Endothelial cell of umbilical vein (primary cell): ENCODE results near the gene CLASRP. TPM values are rescaled to one million over a fixed set of nuclear protein-coding genes. Genes with fewer than 3 reads are reported as not detected.

Source experiments
- BruUV-seq: library from RNA; stranded (reverse); fragments of 400-500 nt; replicated peaks from 2 replicates; lab custom pipeline; 2021; lab: Mats Ljungman, UMichigan
- CTCF ChIA-PET: fragments of 300-600, 350-600 bp; sonication (Branson Sonifier 250); formaldehyde crosslinking; loops from one replicate; lab custom pipeline; 2021; ENCODE audit warnings: antibody characterized with exemption, inconsistent platforms; lab: Charles Lee
- POLR2A ChIA-PET: fragments of 300-600, 350-600 bp; sonication (Branson Sonifier 250); formaldehyde crosslinking; loops from one replicate; lab custom pipeline; 2021; ENCODE audit warnings: antibody characterized with exemption, inconsistent platforms; lab: Charles Lee
- DNase-seq: peaks from one replicate; pipeline ENCODE4 v3.0.0-alpha.2; 2011; ENCODE audit warnings: low read depth, low spot score
- FAIRE-seq: peaks from 2 replicates; lab custom pipeline; 2011; peaks lifted over from hg19 to GRCh38; lab: Jason Lieb, UNC
- H2AFZ ChIP-seq: 2 replicates; pipeline ENCODE4 v1.6.0; 2012; ENCODE audit warnings: low read depth, low read length, control low read depth, inconsistent platforms
- H3K27ac ChIP-seq: 2 replicates; pipeline ENCODE4 v1.5.1; 2011; ENCODE audit warnings: low read depth, mild to moderate bottlenecking, control low read depth, low read length, moderate library complexity; ENCODE audit not compliant: insufficient read depth
- H3K27me3 ChIP-seq, 2 experiments: 2 replicates each; pipeline versions ENCODE4 v1.6.0 to v1.6.1; 2011; ENCODE audit warnings: low read length in 2 of 2, mixed read lengths in 1 of 2; ENCODE audit not compliant: control insufficient read depth in 2 of 2, insufficient read depth in 2 of 2
- H3K36me3 ChIP-seq, 2 experiments: 2 replicates in 1 of 2; 3 replicates in 1 of 2; pipeline ENCODE4 v1.5.1; 2011; ENCODE audit warnings: low read length in 2 of 2, mild to moderate bottlenecking in 1 of 2, moderate library complexity in 1 of 2; ENCODE audit not compliant: control insufficient read depth in 2 of 2, insufficient read depth in 2 of 2; ENCODE audit errors: extremely low read depth in 1 of 2
- H3K4me1 ChIP-seq: 3 replicates; pipeline ENCODE4 v1.5.1; 2011; ENCODE audit warnings: mild to moderate bottlenecking, low read length; ENCODE audit not compliant: control insufficient read depth, insufficient read depth; ENCODE audit errors: extremely low read depth
- H3K4me2 ChIP-seq: 2 replicates; pipeline ENCODE4 v1.6.1; 2011; ENCODE audit warnings: low read length, control low read depth, mixed read lengths; ENCODE audit not compliant: insufficient read depth
- H3K4me3 ChIP-seq, 3 experiments: fragments of 200-600 bp in 1 of 3; sonication (generic), shearing (Covaris generic) in 1 of 3; replicated peaks in 1 of 3; 2 replicates each; pipeline ENCODE4 v1.5.1; 2011 to 2016; ENCODE audit warnings: control low read depth in 3 of 3, low read length in 3 of 3, mild to moderate bottlenecking in 2 of 3, inconsistent platforms in 1 of 3, low read depth in 1 of 3, moderate library complexity in 1 of 3; ENCODE audit not compliant: insufficient read depth in 1 of 3
- H3K79me2 ChIP-seq: 2 replicates; pipeline ENCODE4 v1.6.0; 2012; ENCODE audit warnings: low read length, inconsistent platforms; ENCODE audit not compliant: control insufficient read depth, insufficient read depth
- H3K9ac ChIP-seq: replicated peaks from 2 replicates; pipeline ENCODE3; 2011; ENCODE audit warnings: low read length, control low read depth; ENCODE audit not compliant: insufficient read depth; ENCODE audit errors: extremely low read depth
- H3K9me1 ChIP-seq: replicated peaks from 3 replicates; pipeline ENCODE4 v1.6.0; 2011; ENCODE audit warnings: mild to moderate bottlenecking, low read length; ENCODE audit not compliant: control insufficient read depth, insufficient read depth; ENCODE audit errors: extremely low read depth
- H3K9me3 ChIP-seq: replicated peaks from 2 replicates; pipeline ENCODE4 v1.5.1; 2012; ENCODE audit warnings: low read length, inconsistent platforms; ENCODE audit not compliant: control insufficient read depth, insufficient read depth
- H4K20me1 ChIP-seq: replicated peaks from 2 replicates; pipeline ENCODE3; 2011; ENCODE audit warnings: mild to moderate bottlenecking, low read length; ENCODE audit not compliant: control insufficient read depth, insufficient read depth; ENCODE audit errors: extremely low read depth
- CTCF ChIP-seq, 2 donors: IDR thresholded peaks; 1 replicate in 1 of 2; 2 replicates in 1 of 2; pipeline ENCODE4 v1.5.1; 2011; ENCODE audit warnings: low read length in 2 of 2, mild to moderate bottlenecking in 2 of 2, moderate library complexity in 2 of 2, control low read depth in 1 of 2, inconsistent platforms in 1 of 2, low read depth in 1 of 2; ENCODE audit not compliant: insufficient read depth in 1 of 2; ENCODE audit errors: extremely low read depth in 1 of 2
- EZH2 ChIP-seq: IDR thresholded peaks from 2 replicates; pipeline ENCODE4 v1.6.1; 2012; ENCODE audit warnings: borderline replicate concordance, low read depth, mild to moderate bottlenecking, moderate library complexity, low read length, inconsistent platforms; ENCODE audit not compliant: severe bottlenecking
- FOS ChIP-seq: IDR thresholded peaks from 2 replicates; pipeline ENCODE4 v1.6.1; 2011; ENCODE audit warnings: mild to moderate bottlenecking, low read length, moderate library complexity, borderline replicate concordance; ENCODE audit not compliant: insufficient read depth
- GATA2 ChIP-seq: IDR thresholded peaks from 2 replicates; pipeline ENCODE4 v1.7.0; 2011; ENCODE audit warnings: low read depth, mild to moderate bottlenecking, moderate library complexity, mixed read lengths, low read length; ENCODE audit not compliant: insufficient read length, insufficient read depth
- JUN ChIP-seq: IDR thresholded peaks from 2 replicates; pipeline ENCODE4 v1.6.1; 2011; ENCODE audit warnings: borderline replicate concordance, low read depth; ENCODE audit not compliant: insufficient read length, insufficient read depth
- MAX ChIP-seq: IDR thresholded peaks from 2 replicates; pipeline ENCODE4 v1.6.1; 2011; ENCODE audit not compliant: insufficient read depth, insufficient read length
- MYC ChIP-seq: IDR thresholded peaks from one replicate; pipeline ENCODE4 v1.6.1; 2011; ENCODE audit warnings: mild to moderate bottlenecking, low read depth, low read length
- POLR2A ChIP-seq: IDR thresholded peaks from 2 replicates; pipeline ENCODE4 v1.6.1; 2012; ENCODE audit warnings: low read depth, mild to moderate bottlenecking, control low read depth, low read length
- POLR2AphosphoS5 ChIP-seq: IDR thresholded peaks from 2 replicates; pipeline ENCODE4 v1.6.1; 2012; ENCODE audit warnings: low read depth, mild to moderate bottlenecking, control low read depth, low read length, moderate library complexity; ENCODE audit not compliant: insufficient read depth
- dilution Hi-C: fragments of 300-500 bp; cut with MboI; formaldehyde crosslinking; loops from one replicate; pipeline ENCODE4 v1.15.0; 2019; ENCODE audit warnings: low sequenced_read_pairs; ENCODE audit not compliant: extremely low pct_ligation_motif_present
- intact Hi-C: fragments of 100-400 bp; cut with micrococcal nuclease; formaldehyde crosslinking; loops from one replicate; pipeline ENCODE4 v1.10.0; 2022
- polyA plus RNA-seq, 4 experiments: library from polyadenylated mRNA; depleted of rRNA in 3 of 4; stranded (reverse) in 3 of 4; unstranded in 1 of 4; fragments of >200 nt; gene quantifications; 2 replicates each; pipeline versions ENCODE4 v1.2.1 to v1.2.3, GENCODE V29; 2011 to 2012; ENCODE audit warnings: missing spikeins in 1 of 4
- total RNA-seq: library from RNA; stranded (reverse); gene quantifications from 2 replicates; pipeline ENCODE4 v1.2.3, GENCODE V29; 2021

The CLASRP gene
- total and polyA plus RNA-seq, 2 donors (not counting 3 experiments of a cell fraction or from before 2014, with no cell fraction given): 40.7 to 70.7 TPM

- ChIA-PET CTCF (interaction anchor here (2.2 to 3.4 kb wide), 2 partner anchors 49 to 69 kb away, joined by 9 to 31 read pairs; partner anchors contain the start of gene CLASRP), POLR2A (no interaction called here)
- Histone ChIP-seq H3K9me1 (no peaks in the 10 kb centered on the region), H3K4me2 (no peak overlapping the region), H3K79me2 (no peaks in the 10 kb centered on the region), H2AFZ (no peak overlapping the region), H3K4me1 (no peaks in the 10 kb centered on the region), H3K27ac (no peak overlapping the region), H3K36me3 (peaks cover under 1 to 50% of the 10 kb centered on the region in 2 experiments), H3K9me3 (no peaks in the 10 kb centered on the region), H3K9ac (no peak overlapping the region), H3K27me3 (no peaks in the 10 kb centered on the region), H4K20me1 (no peaks in the 10 kb centered on the region), H3K4me3 (no peak overlapping the region)
- dilution Hi-C loops: no loop called here
- DNase-seq (no peak), FAIRE-seq (no peak)
- no TSS peak for BruUV-seq
- intact Hi-C loops: no loop called here
- TF ChIP-seq POLR2A (no peak), MAX (no peak), EZH2 (no peak), CTCF (IDR thresholded peaks at IDR 0.05; ENCODE audit: extremely low read depth in 1 of 2, insufficient read depth in 1 of 2, low read depth in 1 of 2, low read length in 2 of 2) (no peak), POLR2AphosphoS5 (no peak), JUN (no peak), MYC (no peak), FOS (no peak), GATA2 (no peak)
These were observed 48.4 kb upstream of the CLASRP start for GRCh38 chr19:44990459-44990858.
